NB4 (cell line): ENCODE measurements around the gene TPPP2.
"Not testable (repeated sequence)": the region's sequence is repeated elsewhere in the genome, so short reads cannot be mapped to it uniquely, and the experiment has no call there.

Experiments used
- DNase-seq: peaks from one replicate; pipeline ENCODE4 v3.0.0; 2010; ENCODE audit warnings: low read depth
- H3K4me3 ChIP-seq: one replicate; pipeline ENCODE4 v1.5.1; 2011; ENCODE audit warnings: mild to moderate bottlenecking, low read depth, low read length, moderate library complexity
- MYC ChIP-seq: IDR thresholded peaks from 2 replicates; pipeline ENCODE4 v1.6.1; 2011; ENCODE audit warnings: low read depth, low read length
- POLR2A ChIP-seq: IDR thresholded peaks from 2 replicates; pipeline ENCODE4 v1.6.1; 2011; ENCODE audit warnings: mild to moderate bottlenecking; ENCODE audit not compliant: insufficient read length; ENCODE audit errors: extremely low read depth
- TF ChIP-seq, protein P1 (sequence below): IDR thresholded peaks from one replicate; pipeline ENCODE4 v1.5.1; 2012; ENCODE audit warnings: low read depth, low read length
- TF ChIP-seq, protein P2 (sequence below): IDR thresholded peaks from 2 replicates; pipeline ENCODE4 v1.6.1; 2011; ENCODE audit warnings: low read depth, low read length

TPPP2 gene

DNA sequence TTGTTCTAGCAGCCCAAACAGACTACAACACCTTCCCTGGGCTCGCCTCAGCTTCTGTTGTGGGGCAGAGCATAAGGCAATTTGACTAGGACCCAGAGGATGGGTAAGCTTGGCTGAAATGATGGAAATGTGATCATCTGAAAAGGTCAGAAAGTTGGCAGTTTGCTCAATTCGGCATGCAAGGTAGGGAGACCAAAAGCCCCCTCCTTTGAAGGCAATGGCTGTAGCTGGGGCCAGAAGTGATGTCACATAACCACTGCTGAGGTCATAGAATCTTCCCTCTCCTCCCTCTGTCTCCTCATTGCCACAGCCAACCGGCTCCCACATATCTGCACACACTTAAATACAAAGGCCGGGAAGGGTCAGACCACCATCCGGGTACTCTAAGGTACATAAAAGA is at the start of gene TPPP2:
Gene TPPP2 (plus strand): TSS at position 301 of the 400 bp plus-strand sequence. CDS start 365 bp downstream, outside the sequence.
- DNase-seq, result no peak
- H3K4me3 ChIP-seq, result no peak within 1 kb of the TSS
- TF ChIP-seq POLR2A (no peak), MYC (no peak)
- TF ChIP-seq, protein P1, sequence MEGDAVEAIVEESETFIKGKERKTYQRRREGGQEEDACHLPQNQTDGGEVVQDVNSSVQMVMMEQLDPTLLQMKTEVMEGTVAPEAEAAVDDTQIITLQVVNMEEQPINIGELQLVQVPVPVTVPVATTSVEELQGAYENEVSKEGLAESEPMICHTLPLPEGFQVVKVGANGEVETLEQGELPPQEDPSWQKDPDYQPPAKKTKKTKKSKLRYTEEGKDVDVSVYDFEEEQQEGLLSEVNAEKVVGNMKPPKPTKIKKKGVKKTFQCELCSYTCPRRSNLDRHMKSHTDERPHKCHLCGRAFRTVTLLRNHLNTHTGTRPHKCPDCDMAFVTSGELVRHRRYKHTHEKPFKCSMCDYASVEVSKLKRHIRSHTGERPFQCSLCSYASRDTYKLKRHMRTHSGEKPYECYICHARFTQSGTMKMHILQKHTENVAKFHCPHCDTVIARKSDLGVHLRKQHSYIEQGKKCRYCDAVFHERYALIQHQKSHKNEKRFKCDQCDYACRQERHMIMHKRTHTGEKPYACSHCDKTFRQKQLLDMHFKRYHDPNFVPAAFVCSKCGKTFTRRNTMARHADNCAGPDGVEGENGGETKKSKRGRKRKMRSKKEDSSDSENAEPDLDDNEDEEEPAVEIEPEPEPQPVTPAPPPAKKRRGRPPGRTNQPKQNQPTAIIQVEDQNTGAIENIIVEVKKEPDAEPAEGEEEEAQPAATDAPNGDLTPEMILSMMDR, result no peak
- TF ChIP-seq, protein P2, sequence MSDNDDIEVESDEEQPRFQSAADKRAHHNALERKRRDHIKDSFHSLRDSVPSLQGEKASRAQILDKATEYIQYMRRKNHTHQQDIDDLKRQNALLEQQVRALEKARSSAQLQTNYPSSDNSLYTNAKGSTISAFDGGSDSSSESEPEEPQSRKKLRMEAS, result no peak

DNA sequence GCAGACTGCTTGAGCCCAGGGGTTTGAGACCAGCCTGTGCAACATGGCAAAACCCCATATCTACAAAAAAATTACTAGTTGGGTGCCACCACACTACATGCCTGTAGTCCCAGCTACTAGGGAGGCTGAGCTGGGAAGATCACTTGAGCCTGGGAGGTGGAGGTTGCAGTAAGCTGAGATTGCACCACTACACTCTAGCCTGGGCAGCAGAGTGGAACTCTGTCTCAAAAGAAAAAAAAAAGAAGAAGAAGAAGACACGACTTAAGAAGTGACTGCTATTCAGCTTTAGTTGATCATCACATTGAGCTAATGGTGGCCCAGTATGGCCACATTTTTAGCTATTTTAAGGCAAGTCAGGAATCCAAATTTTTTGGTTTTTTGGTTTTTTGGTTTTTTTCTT is 49.1 kb upstream of the TPPP2 start:
- DNase-seq, result no peak
- TF ChIP-seq, protein P1, result no peak

DNA sequence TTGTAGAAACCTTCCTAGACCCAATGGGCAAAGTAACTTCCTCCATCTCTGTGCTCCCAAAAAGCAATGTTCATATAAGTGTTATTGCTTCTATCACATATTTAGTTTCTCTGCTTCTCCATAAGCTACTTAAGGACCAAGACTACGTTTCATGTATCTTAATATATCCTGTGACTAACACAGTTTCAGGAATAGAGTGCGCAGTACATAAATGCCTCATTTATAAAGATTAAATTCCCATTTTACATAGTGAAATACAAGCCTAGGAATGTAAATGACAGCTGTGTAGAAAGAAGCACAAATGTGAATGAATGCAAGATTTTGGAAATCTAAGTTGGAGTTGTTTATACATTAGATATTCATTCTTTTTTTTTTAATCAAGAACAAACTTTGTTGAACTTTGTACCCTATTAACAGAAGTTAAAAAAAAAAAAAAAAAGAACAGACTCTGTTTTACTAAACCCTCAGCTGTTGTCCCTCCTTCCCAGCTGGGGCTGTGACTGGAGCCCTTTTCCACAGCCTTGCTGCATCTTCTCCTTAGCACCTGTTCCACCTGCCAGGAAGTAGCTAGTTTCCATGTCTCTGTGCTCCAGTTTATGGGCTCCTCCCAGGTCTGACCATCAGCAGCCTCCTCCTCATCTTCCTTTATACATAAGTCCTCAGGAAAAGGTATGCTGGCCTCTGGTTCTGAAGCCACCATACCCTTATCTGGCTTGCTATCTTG is 47.2 kb upstream of the TPPP2 start:
- no peak overlapping the region for H3K4me3 ChIP-seq
- TF ChIP-seq, protein P1, result no peak
- TF ChIP-seq, protein P2, result no peak
- TF ChIP-seq MYC (no peak), POLR2A (no peak)
- no peak for DNase-seq

More for the DNA sequence above, 49.1 kb upstream of the TPPP2 start:
- H3K4me3 ChIP-seq, result no peak overlapping the region

DNA sequence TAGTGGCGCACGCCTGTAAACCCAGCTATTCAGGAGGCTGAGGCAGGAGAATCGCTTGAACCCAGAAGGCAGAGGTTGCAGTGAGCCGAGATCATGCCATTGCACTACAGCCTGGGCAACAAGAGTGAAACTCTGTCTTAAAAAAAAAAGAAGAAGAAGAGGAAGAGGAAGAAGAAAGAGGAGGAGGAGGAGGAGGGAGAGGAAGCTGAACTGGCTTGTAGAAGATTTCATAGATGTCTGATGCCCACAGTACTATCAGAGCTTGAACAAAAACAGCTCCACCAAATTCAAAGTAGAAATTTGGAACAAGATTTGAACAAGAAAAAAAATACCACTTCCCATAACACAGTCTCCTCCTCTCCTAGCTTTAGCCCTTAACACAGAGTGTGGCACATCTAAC is 44.4 kb upstream of the TPPP2 start:
- peak; percentile 20 for DNase-seq

DNA sequence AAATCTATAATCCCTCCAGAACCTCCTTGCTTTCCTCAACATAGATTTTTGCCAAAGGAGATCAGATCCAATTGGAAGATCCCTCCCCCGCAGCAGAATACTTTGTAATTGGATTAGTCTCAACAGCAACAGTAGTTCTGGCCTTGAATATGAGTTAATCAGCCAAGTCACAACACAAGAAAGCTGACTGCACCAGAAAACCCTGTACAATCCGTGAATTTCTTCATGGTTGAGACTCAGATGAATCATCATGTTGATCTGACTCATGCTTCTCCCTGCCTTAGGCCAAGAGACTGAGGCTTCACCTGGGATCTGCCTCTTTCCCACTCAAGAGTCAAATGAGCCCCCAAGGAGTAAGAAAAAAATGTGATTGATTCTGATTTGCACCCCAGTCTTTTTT is 43.2 kb upstream of the TPPP2 start:
- DNase-seq, result peak; percentile 62
- no peak overlapping the region for H3K4me3 ChIP-seq
- TF ChIP-seq, protein P2, result no peak
- TF ChIP-seq POLR2A (no peak), MYC (no peak)
- TF ChIP-seq, protein P1, result no peak

More for the DNA sequence above, 44.4 kb upstream of the TPPP2 start:
- not testable (repeated sequence) for H3K4me3 ChIP-seq

DNA sequence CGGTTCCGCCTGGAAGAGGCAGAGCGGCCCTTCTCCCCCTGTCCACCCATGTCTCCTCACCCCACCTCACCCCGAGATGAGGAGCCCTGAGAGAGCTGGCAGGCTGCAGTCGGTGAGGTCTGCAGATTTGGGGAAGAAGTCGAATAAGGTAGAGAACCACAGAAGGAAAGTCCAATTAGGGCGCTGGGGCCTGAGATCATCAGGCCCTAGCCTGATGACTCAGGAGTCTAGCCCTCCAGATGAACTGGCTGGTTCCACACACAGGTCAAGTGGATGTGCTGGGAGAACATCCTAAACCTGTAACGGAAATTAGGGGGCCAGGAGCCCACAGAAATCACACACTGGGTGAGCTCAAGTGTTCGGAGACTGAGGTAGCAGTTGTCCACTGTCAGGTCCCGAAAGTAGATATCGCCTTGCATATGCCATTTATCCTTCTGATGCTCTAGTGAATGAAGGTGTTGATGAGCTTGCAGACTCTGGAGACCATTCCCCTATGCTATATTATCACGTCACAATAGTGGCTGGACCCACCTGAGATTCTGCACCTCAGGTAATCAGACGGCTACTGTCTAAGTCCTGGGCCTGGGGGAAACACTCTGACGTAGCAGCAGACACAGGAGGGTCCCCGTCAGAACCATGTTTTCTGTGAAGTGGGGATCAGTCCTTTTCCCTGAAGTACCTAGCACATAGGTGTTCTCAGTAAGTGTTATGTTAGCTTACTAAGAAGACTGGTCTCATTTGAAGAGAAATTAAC is 41.1 kb upstream of the TPPP2 start:
- peak overlapping the region; percentile 59 for H3K4me3 ChIP-seq
- no peak for DNase-seq
- TF ChIP-seq, protein P2, result no peak
- TF ChIP-seq, protein P1, result no peak
- TF ChIP-seq MYC (no peak), POLR2A (no peak)
